CD4-positive, alpha-beta memory T cell (primary cell): ENCODE data around the gene FAAP100. TPM values are rescaled to one million over a fixed set of nuclear protein-coding genes. Genes with fewer than 3 reads are reported as not detected.

Experiments
- CTCF ChIA-PET: fragments of 350-600 bp; sonication (Branson Sonifier 250); formaldehyde crosslinking; loops from one replicate; lab custom pipeline; 2021; ENCODE audit warnings: inconsistent platforms; ENCODE audit not compliant: partially characterized antibody; lab: Charles Lee
- POLR2A ChIA-PET: fragments of 350-600 bp; sonication (Branson Sonifier 250); formaldehyde crosslinking; loops from one replicate; lab custom pipeline; 2021; ENCODE audit not compliant: partially characterized antibody; lab: Charles Lee
- DNase-seq, 5 donors: peaks; one replicate each; pipeline versions ENCODE4 v3.0.0 to v3.0.0-alpha.2; 2020 to 2022; ENCODE audit warnings: mixed read lengths in 1 of 5
- H3K27ac ChIP-seq: one replicate; pipeline ENCODE4 v1.7.0; 2013; ENCODE audit warnings: low read depth, low read length
- H3K27me3 ChIP-seq: 2 replicates; pipeline ENCODE4 v1.7.0; 2013; ENCODE audit warnings: mild to moderate bottlenecking, low read length, moderate library complexity; ENCODE audit not compliant: insufficient read depth
- H3K36me3 ChIP-seq: 2 replicates; pipeline ENCODE4 v1.7.0; 2013; ENCODE audit warnings: mild to moderate bottlenecking, low read length, moderate library complexity; ENCODE audit not compliant: insufficient read depth
- H3K4me1 ChIP-seq: 2 replicates; pipeline ENCODE4 v1.7.0; 2013; ENCODE audit warnings: mild to moderate bottlenecking, low read length, moderate library complexity; ENCODE audit not compliant: insufficient read depth
- H3K4me3 ChIP-seq, 2 donors: one replicate each; pipeline ENCODE4 v1.7.0; 2013; ENCODE audit warnings: low read length in 2 of 2, mild to moderate bottlenecking in 1 of 2
- H3K9me3 ChIP-seq, 2 donors: one replicate each; pipeline ENCODE4 v1.7.0; 2013; ENCODE audit warnings: low read length in 2 of 2, control low read depth in 1 of 2; ENCODE audit not compliant: control insufficient read depth in 1 of 2
- H3K27ac Mint-ChIP-seq, 7 donors: one replicate each; pipeline ENCODE4 v1.8.0; 2020 to 2021; ENCODE audit warnings: mixed read lengths in 7 of 7, mild to moderate bottlenecking in 6 of 7, inconsistent platforms in 3 of 7, moderate library complexity in 3 of 7
- H3K27me3 Mint-ChIP-seq, 2 donors: one replicate each; pipeline ENCODE4 v1.8.0; 2020 to 2021; ENCODE audit warnings: mixed read lengths in 2 of 2
- H3K36me3 Mint-ChIP-seq, 2 donors: one replicate each; pipeline ENCODE4 v1.8.0; 2020 to 2021; ENCODE audit warnings: mixed read lengths in 2 of 2, inconsistent platforms in 1 of 2, mild to moderate bottlenecking in 1 of 2
- H3K4me1 Mint-ChIP-seq, 4 donors: one replicate each; pipeline ENCODE4 v1.8.0; 2020 to 2021; ENCODE audit warnings: mixed read lengths in 4 of 4, mild to moderate bottlenecking in 1 of 4
- H3K4me3 Mint-ChIP-seq, 8 donors: one replicate each; pipeline ENCODE4 v1.8.0; 2020 to 2021; ENCODE audit warnings: mixed read lengths in 8 of 8, mild to moderate bottlenecking in 7 of 8, moderate library complexity in 6 of 8, inconsistent platforms in 3 of 8
- H3K9me3 Mint-ChIP-seq, 8 donors: one replicate each; pipeline ENCODE4 v1.8.0; 2020 to 2021; ENCODE audit warnings: mixed read lengths in 8 of 8, mild to moderate bottlenecking in 5 of 8, inconsistent platforms in 3 of 8, moderate library complexity in 1 of 8
- intact Hi-C: fragments of 100-400 bp; cut with micrococcal nuclease; formaldehyde crosslinking; loops from one replicate; pipeline ENCODE4 v1.15.1; 2023
- polyA plus RNA-seq, 2 donors: library from polyadenylated mRNA; unstranded; fragments of 300-500 nt; fragmentation: Illumina TruSeq; gene quantifications; one replicate each; pipeline ENCODE4 v1.2.3, GENCODE V29; 2021
- total RNA-seq, 2 experiments: library from RNA; stranded (reverse); gene quantifications; one replicate each; pipeline ENCODE4 v1.2.3, GENCODE V29; 2021

The FAAP100 gene
- total and polyA plus RNA-seq, 4 experiments from 2014 or later = 8.5 to 56.0 (median 33.9) TPM

DNA sequence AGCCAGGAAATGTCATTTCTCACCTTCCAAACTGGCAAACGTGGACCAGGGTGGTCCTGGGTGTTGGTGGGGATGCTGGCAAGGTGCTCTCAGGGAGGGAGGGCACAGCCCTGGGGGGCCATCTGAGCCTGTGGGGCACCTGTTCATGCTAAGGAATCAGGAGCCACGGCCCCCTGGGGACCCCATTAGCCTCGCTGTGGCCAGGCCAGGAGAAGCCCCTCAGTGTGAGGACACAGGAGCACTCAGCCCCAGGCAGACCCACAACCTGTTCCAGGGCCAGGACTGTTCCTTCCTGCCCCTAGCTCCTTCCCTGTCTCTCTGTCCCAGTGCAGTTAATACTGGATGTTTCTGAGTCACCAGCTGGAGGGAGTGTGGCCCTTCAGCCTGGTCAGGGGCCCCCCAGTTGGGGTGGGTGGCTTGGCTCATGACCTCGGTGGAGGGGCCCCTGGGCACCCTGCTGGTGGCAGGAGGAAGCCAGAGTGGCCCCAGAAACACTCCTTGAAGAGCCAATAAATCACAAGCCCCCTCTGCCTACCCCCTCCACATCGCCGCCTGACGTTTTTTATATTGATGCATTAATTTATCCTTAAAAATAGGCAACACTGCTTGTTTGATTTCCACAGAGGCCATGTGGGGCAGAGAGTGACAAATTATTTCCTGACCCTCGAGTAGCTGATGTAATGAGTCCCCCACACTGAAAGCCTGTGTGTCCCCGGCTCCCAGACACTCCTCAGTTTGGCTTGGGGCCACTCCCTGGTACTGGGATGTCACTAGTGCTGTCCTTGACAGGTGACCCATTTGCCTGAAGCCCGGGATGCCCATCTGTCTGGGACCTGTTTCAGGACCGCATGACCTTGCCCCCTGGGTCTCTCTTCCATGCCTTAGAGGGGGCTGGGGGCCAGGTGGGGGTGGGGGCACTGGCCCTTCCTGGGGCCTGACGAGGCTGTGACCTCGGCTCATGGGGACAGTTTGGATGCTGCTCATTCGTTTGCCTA, 61.9 kb downstream of the FAAP100 start:
- Histone ChIP-seq H3K4me1 (peaks cover 11% of the 10 kb centered on the region), H3K27ac (no peak overlapping the region), H3K36me3 (no peaks in the 10 kb centered on the region), H3K9me3 (no peaks in the 10 kb centered on the region), H3K27me3 (no peaks in the 10 kb centered on the region), H3K4me3 (no peak overlapping the region)
- intact Hi-C loops = loop anchor here (2.0 to 10.0 kb wide), 2 partner anchors 23 to 95 kb away; partner anchors contain the start of genes ACTG1 and BAHCC1
- Mint-ChIP-seq H3K27ac (peak overlapping the region in 2 of 7 donors; percentile 30 to 32), H3K27me3 (peaks cover 3 to 6% of the 10 kb centered on the region in 2 donors), H3K36me3 (no peaks in the 10 kb centered on the region), H3K4me3 (peak overlapping the region in 4 of 8 donors; percentile 29 to 72 (median 50)), H3K4me1 (peaks cover 2 to 6% (median 3%) of the 10 kb centered on the region in 4 donors), H3K9me3 (no peaks in the 10 kb centered on the region)
- DNase-seq = peak in 1 of 5 donors; percentile 33
- POLR2A ChIA-PET = interaction anchor here (0.9 to 2.1 kb wide), 4 partner anchors 17 to 62 kb away, joined by 3 to 10 read pairs (median 7); partner anchors contain the start of gene FAAP100
- CTCF ChIA-PET = no interaction called here

Other genes starting within 250 kb of the FAAP100 start
- gene BAHCC1, start 156.9 kb downstream of the FAAP100 start, total RNA-seq = not detected
- not detected for gene BAHCC1, start 156.9 kb downstream of the FAAP100 start, polyA plus RNA-seq
- gene ACTG1, start 39.6 kb downstream of the FAAP100 start, total RNA-seq = 1,000 to 10,000 TPM; 1,031 to 1,038 TPM
- 1,000 to 10,000 TPM; 1,338 to 1,651 TPM for gene ACTG1, start 39.6 kb downstream of the FAAP100 start, polyA plus RNA-seq
- 1 to 10 TPM in 1 of 2 experiments, under 1 TPM in 1; 0.75 to 1.0 TPM for gene FSCN2, start 24.0 kb downstream of the FAAP100 start, total RNA-seq
- gene FSCN2, start 24.0 kb downstream of the FAAP100 start, polyA plus RNA-seq = under 1 TPM in 1 of 2 donors, not detected in 1; 0.20 TPM
- gene NPLOC4, start 84.8 kb upstream of the FAAP100 start, total RNA-seq = 100 to 1,000 TPM in 1 of 2 experiments, 10 to 100 TPM in 1; 91.0 to 105 TPM
- gene NPLOC4, start 84.8 kb upstream of the FAAP100 start, polyA plus RNA-seq = 10 to 100 TPM; 61.1 to 70.6 TPM
- 1 to 10 TPM; 1.1 to 1.2 TPM for gene TSPAN10, start 84.8 kb upstream of the FAAP100 start, total RNA-seq
- under 1 TPM; 0.10 to 0.24 TPM for gene TSPAN10, start 84.8 kb upstream of the FAAP100 start, polyA plus RNA-seq
- gene PDE6G, start 104.2 kb upstream of the FAAP100 start, total RNA-seq = 1 to 10 TPM in 1 of 2 experiments, under 1 TPM in 1; 0.87 to 1.3 TPM
- gene PDE6G, start 104.2 kb upstream of the FAAP100 start, polyA plus RNA-seq = 1 to 10 TPM in 1 of 2 donors, under 1 TPM in 1; 0.83 to 1.2 TPM
- 10 to 100 TPM; 52.5 to 60.8 TPM for gene OXLD1, start 114.3 kb upstream of the FAAP100 start, total RNA-seq
- gene OXLD1, start 114.3 kb upstream of the FAAP100 start, polyA plus RNA-seq = 10 to 100 TPM; 68.8 to 83.2 TPM
- 10 to 100 TPM; 28.0 to 29.3 TPM for gene CCDC137, start 114.4 kb upstream of the FAAP100 start, total RNA-seq
- gene CCDC137, start 114.4 kb upstream of the FAAP100 start, polyA plus RNA-seq = 10 to 100 TPM in 1 of 2 donors, 1 to 10 TPM in 1; 5.3 to 17.0 TPM
- gene ARL16, start 131.4 kb upstream of the FAAP100 start, total RNA-seq = 10 to 100 TPM; 25.9 to 27.7 TPM
- 10 to 100 TPM; 25.3 to 45.5 TPM for gene ARL16, start 131.4 kb upstream of the FAAP100 start, polyA plus RNA-seq
- gene HGS, start 131.7 kb upstream of the FAAP100 start, total RNA-seq = 100 to 1,000 TPM; 182 to 206 TPM
- gene HGS, start 131.7 kb upstream of the FAAP100 start, polyA plus RNA-seq = 10 to 100 TPM; 18.9 to 46.4 TPM
- 10 to 100 TPM; 21.9 to 25.6 TPM for gene MRPL12, start 151.0 kb upstream of the FAAP100 start, total RNA-seq
- 10 to 100 TPM; 42.5 to 47.5 TPM for gene MRPL12, start 151.0 kb upstream of the FAAP100 start, polyA plus RNA-seq
- gene SLC25A10, start 159.9 kb upstream of the FAAP100 start, total RNA-seq = 1 to 10 TPM; 4.0 to 5.0 TPM
- 1 to 10 TPM; 3.2 to 5.2 TPM for gene SLC25A10, start 159.9 kb upstream of the FAAP100 start, polyA plus RNA-seq